ENCODE results near the gene LAMC2. TPM values are rescaled to one million over a fixed set of nuclear protein-coding genes. Genes with fewer than 3 reads are reported as not detected.
"Not testable (repeated sequence)": the region's sequence is repeated elsewhere in the genome, so short reads cannot be mapped to it uniquely, and the experiment has no call there.

The LAMC2 gene
- total and polyA plus RNA-seq, 7 experiments from 2014 or later = 0.51 TPM; not detected in 6

GRCh38 chr1:183272390-183272848 is 86.4 kb downstream of the LAMC2 start:
- intact Hi-C loops (cut with micrococcal nuclease) = no loop called here

GRCh38 chr1:183273300-183273699 is 87.2 kb downstream of the LAMC2 start:
- ChIA-PET CTCF (no interaction called here), POLR2A (no interaction called here)
- no peaks in the 10 kb centered on the region for H3K36me3 Mint-ChIP-seq
- Histone ChIP-seq H3K27ac (ENCODE audit: low read depth, low read length) (no peak overlapping the region), H3K9me3 (ENCODE audit: control insufficient read depth in 2 of 3, low read length in 3 of 3) (no peaks in the 10 kb centered on the region), H3K4me1 (ENCODE audit: control insufficient read depth in 2 of 2, insufficient read depth in 2 of 2, low read length in 2 of 2) (no peaks in the 10 kb centered on the region), H3K4me3 (ENCODE audit: low read length) (no peak overlapping the region), H3K36me3 (ENCODE audit: control insufficient read depth in 2 of 3, insufficient read depth in 3 of 3, low read length in 3 of 3) (no peaks in the 10 kb centered on the region), H3K27me3 (ENCODE audit: control insufficient read depth in 2 of 2, insufficient read depth in 2 of 2, low read length in 2 of 2) (no peaks in the 10 kb centered on the region)
- peaks cover 0 to 12% (median 4%) of the 10 kb centered on the region in 5 donors for H3K27me3 Mint-ChIP-seq
- ATAC-seq = no peak
- peak overlapping the region in 1 of 9 donors; percentile 7 for H3K27ac Mint-ChIP-seq
- H3K4me3 Mint-ChIP-seq = no peak overlapping the region
- H3K4me1 Mint-ChIP-seq = peaks cover 0 to 2% (median 0%) of the 10 kb centered on the region in 7 donors
- no peaks in the 10 kb centered on the region for H3K9me3 Mint-ChIP-seq
- intact Hi-C loops (cut with micrococcal nuclease) = no loop called here
- no peak for DNase-seq

More at GRCh38 chr1:183272390-183272848, 86.4 kb downstream of the LAMC2 start:
- no peaks in the 10 kb centered on the region for H3K4me1 ChIP-seq (ENCODE audit: control insufficient read depth in 2 of 2, insufficient read depth in 2 of 2, low read length in 2 of 2)
- H3K4me1 Mint-ChIP-seq = no peaks in the 10 kb centered on the region
- no peak overlapping the region for H3K27ac Mint-ChIP-seq
- H3K4me3 Mint-ChIP-seq = no peak overlapping the region
- no peaks in the 10 kb centered on the region for H3K36me3 ChIP-seq (ENCODE audit: control insufficient read depth in 2 of 3, insufficient read depth in 3 of 3, low read length in 3 of 3)
- no peaks in the 10 kb centered on the region for H3K9me3 ChIP-seq (ENCODE audit: control insufficient read depth in 2 of 3, low read length in 3 of 3)
- H3K27ac ChIP-seq (ENCODE audit: low read depth, low read length) = no peak overlapping the region
- CTCF ChIA-PET = interaction anchor here (0.5 kb wide), 1 partner anchor 1181 kb away, joined by 3 read pairs; no protein-coding TSS in a partner anchor
- POLR2A ChIA-PET = no interaction called here
- ATAC-seq (no peak), DNase-seq (no peak)
- H3K4me3 ChIP-seq (ENCODE audit: low read length) = no peak overlapping the region
- H3K27me3 ChIP-seq (ENCODE audit: control insufficient read depth in 2 of 2, insufficient read depth in 2 of 2, low read length in 2 of 2) = no peaks in the 10 kb centered on the region
- H3K27me3 Mint-ChIP-seq = peaks cover 0 to 12% (median 4%) of the 10 kb centered on the region in 5 donors
- H3K9me3 Mint-ChIP-seq = no peaks in the 10 kb centered on the region
- H3K36me3 Mint-ChIP-seq = no peaks in the 10 kb centered on the region

- peaks cover 0 to 11% (median 4%) of the 10 kb centered on the region in 5 donors for H3K27me3 Mint-ChIP-seq
- CTCF ChIA-PET; H3K4me1 ChIP-seq (ENCODE audit: control insufficient read depth in 2 of 2, insufficient read depth in 2 of 2, low read length in 2 of 2); H3K36me3 Mint-ChIP-seq; POLR2A ChIA-PET; H3K36me3 ChIP-seq (ENCODE audit: control insufficient read depth in 2 of 3, insufficient read depth in 3 of 3, low read length in 3 of 3); ATAC-seq; H3K27me3 ChIP-seq (ENCODE audit: control insufficient read depth in 2 of 2, insufficient read depth in 2 of 2, low read length in 2 of 2); H3K27ac ChIP-seq (ENCODE audit: low read depth, low read length); intact Hi-C loops (cut with micrococcal nuclease); H3K9me3 ChIP-seq (ENCODE audit: control insufficient read depth in 2 of 3, low read length in 3 of 3); H3K4me3 Mint-ChIP-seq; H3K4me3 ChIP-seq (ENCODE audit: low read length); DNase-seq; H3K4me1 Mint-ChIP-seq; H3K9me3 Mint-ChIP-seq: not testable (repeated sequence)
- peak overlapping the region in 1 of 9 donors; percentile 12 for H3K27ac Mint-ChIP-seq
These were observed 87.9 kb downstream of the LAMC2 start for GRCh38 chr1:183273984-183274383.

- no peak overlapping the region for H3K4me3 Mint-ChIP-seq
- Histone ChIP-seq H3K36me3 (ENCODE audit: control insufficient read depth in 2 of 3, insufficient read depth in 3 of 3, low read length in 3 of 3) (no peaks in the 10 kb centered on the region), H3K4me1 (ENCODE audit: control insufficient read depth in 2 of 2, insufficient read depth in 2 of 2, low read length in 2 of 2) (no peaks in the 10 kb centered on the region), H3K27me3 (ENCODE audit: control insufficient read depth in 2 of 2, insufficient read depth in 2 of 2, low read length in 2 of 2) (no peaks in the 10 kb centered on the region), H3K27ac (ENCODE audit: low read depth, low read length) (no peak overlapping the region), H3K4me3 (ENCODE audit: low read length) (no peak overlapping the region), H3K9me3 (ENCODE audit: control insufficient read depth in 2 of 3, low read length in 3 of 3) (no peaks in the 10 kb centered on the region)
- POLR2A ChIA-PET = no interaction called here
- ATAC-seq (no peak), DNase-seq (no peak)
- no peak overlapping the region for H3K27ac Mint-ChIP-seq
- no peaks in the 10 kb centered on the region for H3K9me3 Mint-ChIP-seq
- intact Hi-C loops (cut with micrococcal nuclease) = no loop called here
- no peaks in the 10 kb centered on the region for H3K36me3 Mint-ChIP-seq
- CTCF ChIA-PET = no interaction called here
- peaks cover 0 to 9% (median 4%) of the 10 kb centered on the region in 5 donors for H3K27me3 Mint-ChIP-seq
- H3K4me1 Mint-ChIP-seq = peaks cover 0 to 10% (median 0%) of the 10 kb centered on the region in 7 donors
These were observed 88.8 kb downstream of the LAMC2 start for GRCh38 chr1:183274836-183275235.

GRCh38 chr1:183275322-183275721 is 89.3 kb downstream of the LAMC2 start:
- Mint-ChIP-seq H3K4me1 (peaks cover 0 to 10% (median 0%) of the 10 kb centered on the region in 7 donors), H3K27me3 (peaks cover 0 to 9% (median 4%) of the 10 kb centered on the region in 5 donors), H3K27ac (no peak overlapping the region), H3K9me3 (no peaks in the 10 kb centered on the region), H3K4me3 (no peak overlapping the region), H3K36me3 (no peaks in the 10 kb centered on the region)
- no peak for ATAC-seq
- Histone ChIP-seq H3K9me3 (ENCODE audit: control insufficient read depth in 2 of 3, low read length in 3 of 3) (no peaks in the 10 kb centered on the region), H3K36me3 (ENCODE audit: control insufficient read depth in 2 of 3, insufficient read depth in 3 of 3, low read length in 3 of 3) (no peaks in the 10 kb centered on the region), H3K27ac (ENCODE audit: low read depth, low read length) (no peak overlapping the region), H3K27me3 (ENCODE audit: control insufficient read depth in 2 of 2, insufficient read depth in 2 of 2, low read length in 2 of 2) (no peaks in the 10 kb centered on the region), H3K4me1 (ENCODE audit: control insufficient read depth in 2 of 2, insufficient read depth in 2 of 2, low read length in 2 of 2) (no peaks in the 10 kb centered on the region), H3K4me3 (ENCODE audit: low read length) (no peak overlapping the region)
- CTCF ChIA-PET = no interaction called here
- POLR2A ChIA-PET = no interaction called here
- intact Hi-C loops (cut with micrococcal nuclease) = no loop called here
- no peak for DNase-seq

- Histone ChIP-seq H3K27ac (ENCODE audit: low read depth, low read length) (no peak overlapping the region), H3K27me3 (ENCODE audit: control insufficient read depth in 2 of 2, insufficient read depth in 2 of 2, low read length in 2 of 2) (no peaks in the 10 kb centered on the region), H3K36me3 (ENCODE audit: control insufficient read depth in 2 of 3, insufficient read depth in 3 of 3, low read length in 3 of 3) (no peaks in the 10 kb centered on the region), H3K4me1 (ENCODE audit: control insufficient read depth in 2 of 2, insufficient read depth in 2 of 2, low read length in 2 of 2) (no peaks in the 10 kb centered on the region), H3K9me3 (ENCODE audit: control insufficient read depth in 2 of 3, low read length in 3 of 3) (no peaks in the 10 kb centered on the region), H3K4me3 (ENCODE audit: low read length) (no peak overlapping the region)
- Mint-ChIP-seq H3K4me1 (peaks cover 0 to 13% (median 2%) of the 10 kb centered on the region in 7 donors), H3K4me3 (no peak overlapping the region), H3K36me3 (no peaks in the 10 kb centered on the region), H3K9me3 (no peaks in the 10 kb centered on the region), H3K27me3 (peaks cover 0 to 7% (median 0%) of the 10 kb centered on the region in 5 donors), H3K27ac (no peak overlapping the region)
- ATAC-seq = no peak
- intact Hi-C loops (cut with micrococcal nuclease) = no loop called here
- ChIA-PET POLR2A (no interaction called here), CTCF (interaction anchor here (0.6 to 0.8 kb wide), 2 partner anchors 379 to 408 kb away, joined by 3 to 4 read pairs; no protein-coding TSS in a partner anchor)
- no peak for DNase-seq
These were observed 90.5 kb downstream of the LAMC2 start for GRCh38 chr1:183276386-183277080.

All from naive thymus-derived CD4-positive, alpha-beta T cell (primary cell).